ENCODE data around the gene MBD5.

DNA sequence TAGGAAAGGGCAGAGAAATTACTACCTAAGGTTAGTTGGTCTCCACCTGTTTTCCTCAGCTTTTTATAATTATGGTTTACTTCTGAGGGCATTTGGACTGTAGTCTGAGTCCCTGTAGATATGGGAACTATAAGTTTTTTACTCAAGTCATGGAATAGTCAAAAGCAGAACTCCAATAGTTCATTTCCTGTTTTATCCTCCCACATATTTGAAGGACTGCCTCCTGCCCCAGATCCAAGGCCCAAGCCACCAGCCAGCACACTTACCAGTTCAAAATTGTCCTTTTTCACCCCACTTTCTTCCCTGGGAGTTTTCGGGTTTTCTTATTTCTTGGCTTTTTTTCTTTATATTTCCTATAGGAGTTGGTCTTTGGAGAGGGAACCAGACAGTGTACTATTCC lies 164.1 kb downstream of the MBD5 start:
- TF ChIP-seq, protein P1, sequence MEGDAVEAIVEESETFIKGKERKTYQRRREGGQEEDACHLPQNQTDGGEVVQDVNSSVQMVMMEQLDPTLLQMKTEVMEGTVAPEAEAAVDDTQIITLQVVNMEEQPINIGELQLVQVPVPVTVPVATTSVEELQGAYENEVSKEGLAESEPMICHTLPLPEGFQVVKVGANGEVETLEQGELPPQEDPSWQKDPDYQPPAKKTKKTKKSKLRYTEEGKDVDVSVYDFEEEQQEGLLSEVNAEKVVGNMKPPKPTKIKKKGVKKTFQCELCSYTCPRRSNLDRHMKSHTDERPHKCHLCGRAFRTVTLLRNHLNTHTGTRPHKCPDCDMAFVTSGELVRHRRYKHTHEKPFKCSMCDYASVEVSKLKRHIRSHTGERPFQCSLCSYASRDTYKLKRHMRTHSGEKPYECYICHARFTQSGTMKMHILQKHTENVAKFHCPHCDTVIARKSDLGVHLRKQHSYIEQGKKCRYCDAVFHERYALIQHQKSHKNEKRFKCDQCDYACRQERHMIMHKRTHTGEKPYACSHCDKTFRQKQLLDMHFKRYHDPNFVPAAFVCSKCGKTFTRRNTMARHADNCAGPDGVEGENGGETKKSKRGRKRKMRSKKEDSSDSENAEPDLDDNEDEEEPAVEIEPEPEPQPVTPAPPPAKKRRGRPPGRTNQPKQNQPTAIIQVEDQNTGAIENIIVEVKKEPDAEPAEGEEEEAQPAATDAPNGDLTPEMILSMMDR (IDR thresholded peaks at IDR 0.05): no peak
- no peak for TF ChIP-seq POLR2A (IDR thresholded peaks at IDR 0.05)

Data from Peyer's patch (tissue), 4 donors.